Suprapubic skin (tissue), 4 donors: ENCODE results near the gene SPATA13. TPM values are rescaled to one million over a fixed set of nuclear protein-coding genes. Genes with fewer than 3 reads are reported as not detected.

Source experiments
- DNase-seq, 2 donors: peaks; one replicate each; pipeline ENCODE4 v3.0.0-alpha.2; 2019; ENCODE audit warnings: low spot score in 2 of 2
- H3K27ac ChIP-seq: fragments of 200-600 bp; sonication (generic); one replicate; pipeline ENCODE4 v1.5.1; 2019
- H3K27me3 ChIP-seq: fragments of 200-600 bp; sonication (generic); one replicate; pipeline ENCODE4 v1.5.1; 2019
- H3K36me3 ChIP-seq: fragments of 200-600 bp; sonication (generic); one replicate; pipeline ENCODE4 v1.5.1; 2019
- H3K4me1 ChIP-seq: fragments of 200-600 bp; sonication (generic); one replicate; pipeline ENCODE4 v1.5.1; 2019
- H3K4me3 ChIP-seq: fragments of 200-600 bp; sonication (generic); one replicate; pipeline ENCODE4 v1.5.1; 2019; ENCODE audit warnings: mild to moderate bottlenecking
- H3K9me3 ChIP-seq: fragments of 200-600 bp; sonication (generic); one replicate; pipeline ENCODE4 v1.5.1; 2019
- EP300 ChIP-seq: sonication (generic); formaldehyde crosslinking; IDR thresholded peaks from one replicate; pipeline ENCODE4 v1.6.1; 2017; ENCODE audit warnings: antibody characterized with exemption
- POLR2A ChIP-seq, 2 donors: fragments of 450-650 bp; IDR thresholded peaks; one replicate each; pipeline ENCODE4 v1.6.1; 2017; ENCODE audit warnings: antibody characterized with exemption in 2 of 2, mild to moderate bottlenecking in 2 of 2, moderate library complexity in 2 of 2
- POLR2AphosphoS5 ChIP-seq, 3 donors: sonication (generic); formaldehyde crosslinking; IDR thresholded peaks; one replicate each; pipeline ENCODE4 v1.6.1; 2017; ENCODE audit warnings: antibody characterized with exemption in 3 of 3
- WGBS: methylation state at CpG from one replicate; pipeline ENCODE4 v1.1.5; 2018; 5-methylcytosine and 5-hydroxymethylcytosine counted together
- total RNA-seq, 4 donors: library from RNA; depleted of rRNA; stranded (reverse); fragments of >200 nt; gene quantifications; one replicate each; pipeline ENCODE4 v1.1.0, GENCODE V29; 2016
- TF ChIP-seq, protein P1 (sequence below), 2 donors: fragments of 200-600 bp in 1 of 2; fragments of 450-650 bp in 1 of 2; sonication (generic) in 1 of 2; IDR thresholded peaks; one replicate each; pipeline ENCODE4 v1.5.1; 2016 to 2019; ENCODE audit warnings: antibody characterized with exemption in 2 of 2, mild to moderate bottlenecking in 1 of 2, moderate library complexity in 1 of 2

SPATA13 gene
- total RNA-seq, 4 donors from 2014 or later = 26.5 to 64.2 (median 31.6) TPM

- TF ChIP-seq EP300 (no peak), POLR2A (IDR thresholded peaks at IDR 0.05) (no peak), POLR2AphosphoS5 (IDR thresholded peaks at IDR 0.05) (no peak)
- TF ChIP-seq, protein P1, sequence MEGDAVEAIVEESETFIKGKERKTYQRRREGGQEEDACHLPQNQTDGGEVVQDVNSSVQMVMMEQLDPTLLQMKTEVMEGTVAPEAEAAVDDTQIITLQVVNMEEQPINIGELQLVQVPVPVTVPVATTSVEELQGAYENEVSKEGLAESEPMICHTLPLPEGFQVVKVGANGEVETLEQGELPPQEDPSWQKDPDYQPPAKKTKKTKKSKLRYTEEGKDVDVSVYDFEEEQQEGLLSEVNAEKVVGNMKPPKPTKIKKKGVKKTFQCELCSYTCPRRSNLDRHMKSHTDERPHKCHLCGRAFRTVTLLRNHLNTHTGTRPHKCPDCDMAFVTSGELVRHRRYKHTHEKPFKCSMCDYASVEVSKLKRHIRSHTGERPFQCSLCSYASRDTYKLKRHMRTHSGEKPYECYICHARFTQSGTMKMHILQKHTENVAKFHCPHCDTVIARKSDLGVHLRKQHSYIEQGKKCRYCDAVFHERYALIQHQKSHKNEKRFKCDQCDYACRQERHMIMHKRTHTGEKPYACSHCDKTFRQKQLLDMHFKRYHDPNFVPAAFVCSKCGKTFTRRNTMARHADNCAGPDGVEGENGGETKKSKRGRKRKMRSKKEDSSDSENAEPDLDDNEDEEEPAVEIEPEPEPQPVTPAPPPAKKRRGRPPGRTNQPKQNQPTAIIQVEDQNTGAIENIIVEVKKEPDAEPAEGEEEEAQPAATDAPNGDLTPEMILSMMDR (IDR thresholded peaks at IDR 0.05) = no peak
- Histone ChIP-seq H3K4me3 (peak overlapping the region; percentile 18), H3K27ac (no peak overlapping the region), H3K27me3 (peaks cover 21% of the 10 kb centered on the region), H3K9me3 (no peaks in the 10 kb centered on the region), H3K36me3 (no peaks in the 10 kb centered on the region), H3K4me1 (no peaks in the 10 kb centered on the region)
- DNase-seq = no peak
- 22% methylated on average over 33 of the region's 38 CpGs for WGBS
These were observed 167.6 kb downstream of the SPATA13 start for GRCh38 chr13:24328145-24328544.

- H3K4me3 ChIP-seq = no peak overlapping the region
- H3K27ac ChIP-seq = no peak overlapping the region
- H3K4me1 ChIP-seq = no peaks in the 10 kb centered on the region
- DNase-seq = no peak
- no peaks in the 10 kb centered on the region for H3K9me3 ChIP-seq
- WGBS = 93% methylated on average over 36 of the region's 36 CpGs
- TF ChIP-seq POLR2AphosphoS5 (IDR thresholded peaks at IDR 0.05) (no peak), POLR2A (IDR thresholded peaks at IDR 0.05) (no peak), EP300 (no peak)
- TF ChIP-seq, protein P1 (IDR thresholded peaks at IDR 0.05) = no peak
- no peaks in the 10 kb centered on the region for H3K36me3 ChIP-seq
- H3K27me3 ChIP-seq = peaks cover 13% of the 10 kb centered on the region
These were observed 178.2 kb downstream of the SPATA13 start for GRCh38 chr13:24338721-24339120.

GRCh38 chr13:24339937-24340607 lies 179.6 kb downstream of the SPATA13 start:
- Histone ChIP-seq H3K36me3 (no peaks in the 10 kb centered on the region), H3K4me1 (no peaks in the 10 kb centered on the region), H3K27ac (no peak overlapping the region), H3K27me3 (peaks cover 13% of the 10 kb centered on the region), H3K9me3 (no peaks in the 10 kb centered on the region), H3K4me3 (no peak overlapping the region)
- no peak for DNase-seq
- WGBS = 79% methylated on average over 33 of the region's 35 CpGs
- TF ChIP-seq EP300 (no peak), POLR2AphosphoS5 (IDR thresholded peaks at IDR 0.05) (no peak), POLR2A (IDR thresholded peaks at IDR 0.05) (no peak)
- TF ChIP-seq, protein P1 (IDR thresholded peaks at IDR 0.05) = no peak

GRCh38 chr13:24340608-24340955 lies 180.1 kb downstream of the SPATA13 start:
- H3K4me3 ChIP-seq = no peak overlapping the region
- H3K27me3 ChIP-seq = peaks cover 13% of the 10 kb centered on the region
- no peak overlapping the region for H3K27ac ChIP-seq
- H3K4me1 ChIP-seq = no peaks in the 10 kb centered on the region
- H3K36me3 ChIP-seq = no peaks in the 10 kb centered on the region
- no peaks in the 10 kb centered on the region for H3K9me3 ChIP-seq
- DNase-seq = no peak
- no peak for TF ChIP-seq EP300
- TF ChIP-seq, protein P1 (IDR thresholded peaks at IDR 0.05) = no peak
- TF ChIP-seq POLR2AphosphoS5 (IDR thresholded peaks at IDR 0.05) = no peak
- no peak for TF ChIP-seq POLR2A (IDR thresholded peaks at IDR 0.05)
- 60% methylated on average over 2 of the region's 26 CpGs for WGBS

DNA sequence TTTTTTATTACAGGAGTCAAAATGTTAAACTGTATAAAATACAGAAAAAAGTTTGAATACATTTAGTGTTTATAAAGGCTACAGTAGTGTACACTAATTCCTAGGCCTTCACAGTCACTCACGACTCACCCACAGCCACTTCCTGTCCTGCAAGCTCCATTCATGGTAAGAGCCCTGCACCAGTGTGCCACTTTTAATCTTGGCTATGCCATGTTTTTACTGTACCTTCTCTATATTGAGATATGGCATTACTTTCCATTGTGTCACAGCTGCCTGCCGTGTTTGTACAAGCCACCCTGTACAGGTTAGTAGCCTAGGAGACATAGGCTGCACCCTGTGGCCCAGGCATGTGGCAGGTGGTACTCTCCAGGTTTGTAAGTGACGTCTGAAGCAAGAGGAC lies 180.9 kb downstream of the SPATA13 start:
- H3K36me3 ChIP-seq = no peaks in the 10 kb centered on the region
- TF ChIP-seq POLR2A (IDR thresholded peaks at IDR 0.05) (no peak), POLR2AphosphoS5 (IDR thresholded peaks at IDR 0.05) (no peak), EP300 (no peak)
- TF ChIP-seq, protein P1 (IDR thresholded peaks at IDR 0.05) = no peak
- 73% methylated on average over 3 of the region's 3 CpGs for WGBS
- no peak overlapping the region for H3K27ac ChIP-seq
- H3K4me1 ChIP-seq = no peaks in the 10 kb centered on the region
- no peak overlapping the region for H3K4me3 ChIP-seq
- peaks cover 13% of the 10 kb centered on the region for H3K27me3 ChIP-seq
- no peaks in the 10 kb centered on the region for H3K9me3 ChIP-seq
- DNase-seq = no peak
